GM19467 (cell line): Measurements from ENCODE around the gene SOX6.

ENCODE experiments used
- ATAC-seq: cut with Tn5 transposase; IDR thresholded peaks from one replicate; pipeline ENCODE4 v1.9.1; 2021; ENCODE audit warnings: mild to moderate bottlenecking, moderate library complexity; ENCODE audit not compliant: unreplicated experiment

The SOX6 gene

GRCh38 chr11:16114978-16115871 lies 241.1 kb downstream of the SOX6 start:
- no peak for ATAC-seq

GRCh38 chr11:16114431-16114830 lies 241.9 kb downstream of the SOX6 start:
- no peak for ATAC-seq

GRCh38 chr11:16111690-16112089 lies 244.7 kb downstream of the SOX6 start:
- ATAC-seq: no peak

- ATAC-seq: no peak
Observed at GRCh38 chr11:16110886-16111285, 245.5 kb downstream of the SOX6 start.

GRCh38 chr11:16099343-16099900 lies 256.9 kb downstream of the SOX6 start:
- ATAC-seq: no peak

- no peak for ATAC-seq
Observed at GRCh38 chr11:16098526-16099205, 257.7 kb downstream of the SOX6 start.

- no peak for ATAC-seq
Observed at GRCh38 chr11:16097543-16097942, 258.8 kb downstream of the SOX6 start.

- no peak for ATAC-seq
Observed at GRCh38 chr11:16096336-16096735, 260.0 kb downstream of the SOX6 start.

- no peak for ATAC-seq
Observed at GRCh38 chr11:16095756-16096155, 260.6 kb downstream of the SOX6 start.

- no peak for ATAC-seq
Observed at GRCh38 chr11:16093889-16094653, 262.3 kb downstream of the SOX6 start.

GRCh38 chr11:16091862-16092261 lies 264.5 kb downstream of the SOX6 start:
- no peak for ATAC-seq

GRCh38 chr11:16089481-16089880 lies 266.9 kb downstream of the SOX6 start:
- no peak for ATAC-seq

GRCh38 chr11:16088774-16089173 lies 267.6 kb downstream of the SOX6 start:
- ATAC-seq: no peak

- no peak for ATAC-seq
Observed at GRCh38 chr11:16087886-16088285, 268.5 kb downstream of the SOX6 start.

- ATAC-seq: no peak
Observed at GRCh38 chr11:16086229-16086819, 270.0 kb downstream of the SOX6 start.

- ATAC-seq: no peak
Observed at GRCh38 chr11:16082095-16083055, 274.0 kb downstream of the SOX6 start.

GRCh38 chr11:16081382-16082094 lies 274.8 kb downstream of the SOX6 start:
- ATAC-seq: no peak

GRCh38 chr11:16080688-16081381 lies 275.5 kb downstream of the SOX6 start:
- no peak for ATAC-seq
